Keratinocyte (primary cell): ENCODE results near the gene HES7. TPM values are rescaled to one million over a fixed set of nuclear protein-coding genes. Genes with fewer than 3 reads are reported as not detected.

ENCODE experiments used
- DNase-seq: peaks from one replicate; pipeline ENCODE4 v3.0.0-alpha.2; 2011; ENCODE audit warnings: low read depth, missing footprints, low spot score
- FAIRE-seq: peaks from 2 replicates; lab custom pipeline; 2011; peaks lifted over from hg19 to GRCh38; lab: Jason Lieb, UNC
- H2AFZ ChIP-seq: 2 replicates; pipeline ENCODE4 v1.6.0; 2012; ENCODE audit warnings: low read length, control low read depth, inconsistent platforms; ENCODE audit not compliant: control insufficient read depth
- H3K27ac ChIP-seq: 2 replicates; pipeline ENCODE4 v1.5.1; 2011; ENCODE audit warnings: low read length; ENCODE audit not compliant: control insufficient read depth, insufficient read depth
- H3K27me3 ChIP-seq: 3 replicates; pipeline ENCODE4 v1.6.0; 2011; ENCODE audit warnings: low read length; ENCODE audit not compliant: control insufficient read depth, insufficient read depth; ENCODE audit errors: extremely low read depth
- H3K36me3 ChIP-seq, 2 experiments: 2 replicates in 1 of 2; 3 replicates in 1 of 2; pipeline ENCODE4 v1.5.1; 2011; ENCODE audit warnings: low read length in 2 of 2, mild to moderate bottlenecking in 1 of 2; ENCODE audit not compliant: control insufficient read depth in 2 of 2, insufficient read depth in 2 of 2; ENCODE audit errors: extremely low read depth in 1 of 2
- H3K4me1 ChIP-seq: 3 replicates; pipeline ENCODE4 v1.5.1; 2011; ENCODE audit warnings: low read length; ENCODE audit not compliant: control insufficient read depth, insufficient read depth; ENCODE audit errors: extremely low read depth
- H3K4me2 ChIP-seq: 3 replicates; pipeline ENCODE4 v1.6.0; 2011; ENCODE audit warnings: low read depth, low read length; ENCODE audit not compliant: control insufficient read depth, insufficient read depth; ENCODE audit errors: extremely low read depth
- H3K4me3 ChIP-seq, 3 experiments: fragments of 200-600 bp in 1 of 3; sonication (generic) in 1 of 3; 2 replicates in 2 of 3; 3 replicates in 1 of 3; pipeline ENCODE4 v1.5.1; 2011 to 2016; ENCODE audit warnings: low read length in 3 of 3, mild to moderate bottlenecking in 3 of 3, control low read depth in 2 of 3, inconsistent platforms in 1 of 3, low read depth in 1 of 3, mixed read lengths in 1 of 3, mixed run types in 1 of 3, moderate library complexity in 1 of 3; ENCODE audit not compliant: control insufficient read depth in 2 of 3, insufficient read depth in 2 of 3; ENCODE audit errors: extremely low read depth in 1 of 3
- H3K79me2 ChIP-seq: 2 replicates; pipeline ENCODE4 v1.6.0; 2012; ENCODE audit warnings: low read length; ENCODE audit not compliant: control insufficient read depth, insufficient read depth
- H3K9ac ChIP-seq: 3 replicates; pipeline ENCODE4 v1.6.0; 2011; ENCODE audit warnings: low read length; ENCODE audit not compliant: control insufficient read depth, insufficient read depth; ENCODE audit errors: extremely low read depth
- H3K9me1 ChIP-seq: 3 replicates; pipeline ENCODE4 v1.6.0; 2011; ENCODE audit warnings: low read length; ENCODE audit not compliant: control insufficient read depth, insufficient read depth; ENCODE audit errors: extremely low read depth
- H3K9me3 ChIP-seq: 2 replicates; pipeline ENCODE4 v1.5.1; 2012; ENCODE audit warnings: low read depth, low read length; ENCODE audit not compliant: control insufficient read depth
- H4K20me1 ChIP-seq: 3 replicates; pipeline ENCODE4 v1.6.0; 2011; ENCODE audit warnings: low read length; ENCODE audit not compliant: control insufficient read depth, insufficient read depth; ENCODE audit errors: extremely low read depth
- EZH2 ChIP-seq: IDR thresholded peaks from one replicate; pipeline ENCODE4 v1.6.1; 2012; ENCODE audit warnings: inconsistent platforms, mild to moderate bottlenecking, low read length, moderate library complexity
- dilution Hi-C: fragments of 300-500 bp; cut with MboI; formaldehyde crosslinking; loops from one replicate; pipeline ENCODE4 v1.7.0; 2020; ENCODE audit warnings: low sequenced_read_pairs; ENCODE audit not compliant: extremely low pct_ligation_motif_present
- polyA plus RNA-seq, 5 experiments: library from polyadenylated mRNA; depleted of rRNA in 3 of 5; stranded (reverse) in 3 of 5; stranded (forward) in 1 of 5; unstranded in 1 of 5; fragments of >200 nt; gene quantifications; 1 replicate in 1 of 5; 2 replicates in 3 of 5; 3 replicates in 1 of 5; pipeline versions ENCODE4 v1.2.1 to v1.2.3, GENCODE V29; 2011 to 2012; ENCODE audit warnings: missing spikeins in 2 of 5, low read depth in 1 of 5, low replicate concordance in 1 of 5
- TF ChIP-seq, protein P1 (sequence below), 3 experiments: IDR thresholded peaks in 1 of 3; conservative IDR thresholded peaks in 1 of 3; optimal IDR thresholded peaks in 1 of 3; 2 replicates in 2 of 3; 3 replicates in 1 of 3; pipeline versions ENCODE3 to v1.5.1; 2011; ENCODE audit warnings: low read length in 3 of 3, mild to moderate bottlenecking in 3 of 3, moderate library complexity in 2 of 3, control low read depth in 1 of 3, inconsistent platforms in 1 of 3; ENCODE audit not compliant: insufficient read depth in 2 of 3; ENCODE audit errors: extremely low read depth in 1 of 3

HES7 gene
- polyA plus RNA-seq, 1 donor (not counting 4 experiments of a cell fraction or from before 2014, with no cell fraction given): 0.33 TPM

GRCh38 chr17:8133941-8134340 lies 10.0 kb upstream of the HES7 start:
- Histone ChIP-seq H2AFZ (no peak overlapping the region), H3K27ac (no peak overlapping the region), H3K79me2 (no peaks in the 10 kb centered on the region), H3K36me3 (no peaks in the 10 kb centered on the region), H3K9me1 (no peaks in the 10 kb centered on the region), H3K9ac (no peak overlapping the region), H3K4me1 (peaks cover 17% of the 10 kb centered on the region), H3K9me3 (no peaks in the 10 kb centered on the region), H4K20me1 (peaks cover under 1% of the 10 kb centered on the region), H3K27me3 (no peaks in the 10 kb centered on the region), H3K4me3 (no peak overlapping the region), H3K4me2 (peak overlapping the region; percentile 19)
- TF ChIP-seq EZH2: no peak
- TF ChIP-seq, protein P1, sequence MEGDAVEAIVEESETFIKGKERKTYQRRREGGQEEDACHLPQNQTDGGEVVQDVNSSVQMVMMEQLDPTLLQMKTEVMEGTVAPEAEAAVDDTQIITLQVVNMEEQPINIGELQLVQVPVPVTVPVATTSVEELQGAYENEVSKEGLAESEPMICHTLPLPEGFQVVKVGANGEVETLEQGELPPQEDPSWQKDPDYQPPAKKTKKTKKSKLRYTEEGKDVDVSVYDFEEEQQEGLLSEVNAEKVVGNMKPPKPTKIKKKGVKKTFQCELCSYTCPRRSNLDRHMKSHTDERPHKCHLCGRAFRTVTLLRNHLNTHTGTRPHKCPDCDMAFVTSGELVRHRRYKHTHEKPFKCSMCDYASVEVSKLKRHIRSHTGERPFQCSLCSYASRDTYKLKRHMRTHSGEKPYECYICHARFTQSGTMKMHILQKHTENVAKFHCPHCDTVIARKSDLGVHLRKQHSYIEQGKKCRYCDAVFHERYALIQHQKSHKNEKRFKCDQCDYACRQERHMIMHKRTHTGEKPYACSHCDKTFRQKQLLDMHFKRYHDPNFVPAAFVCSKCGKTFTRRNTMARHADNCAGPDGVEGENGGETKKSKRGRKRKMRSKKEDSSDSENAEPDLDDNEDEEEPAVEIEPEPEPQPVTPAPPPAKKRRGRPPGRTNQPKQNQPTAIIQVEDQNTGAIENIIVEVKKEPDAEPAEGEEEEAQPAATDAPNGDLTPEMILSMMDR (optimal IDR thresholded peaks at IDR 0.05 in 1 of 3, IDR thresholded peaks at IDR 0.05 in 1 of 3, conservative IDR thresholded peaks at IDR 0.05 in 1 of 3; ENCODE audit: extremely low read depth in 1 of 3, insufficient read depth in 2 of 3, low read length in 3 of 3): no peak
- FAIRE-seq (peak; percentile 20), DNase-seq (no peak)
- dilution Hi-C loops: no loop called here

DNA sequence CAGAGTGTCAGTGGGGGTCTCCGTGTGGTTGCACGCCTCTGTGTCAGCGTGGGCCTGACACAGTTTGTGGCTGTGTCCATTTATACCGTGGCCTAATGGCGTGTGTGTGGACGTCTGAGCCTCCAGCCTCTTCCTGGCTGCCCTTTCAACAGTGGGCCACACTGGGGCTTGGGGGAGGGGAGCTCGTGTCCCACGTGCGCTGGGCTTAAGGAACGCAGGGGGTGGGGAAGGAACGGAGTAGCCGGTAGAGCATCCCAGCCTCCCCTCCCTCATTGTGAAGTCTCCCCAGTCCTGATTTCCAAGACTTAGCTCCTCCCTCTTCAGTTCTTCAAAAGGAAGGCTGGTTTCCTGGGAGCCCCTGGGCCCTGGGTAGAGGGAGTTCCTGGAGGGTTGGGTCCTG lies 9.5 kb upstream of the HES7 start:
- FAIRE-seq (no peak), DNase-seq (no peak)
- Histone ChIP-seq H3K36me3 (no peaks in the 10 kb centered on the region), H4K20me1 (no peaks in the 10 kb centered on the region), H3K4me1 (peaks cover 15% of the 10 kb centered on the region), H3K4me3 (no peak overlapping the region), H3K9me1 (no peaks in the 10 kb centered on the region), H3K27ac (no peak overlapping the region), H3K9me3 (no peaks in the 10 kb centered on the region), H2AFZ (no peak overlapping the region), H3K27me3 (no peaks in the 10 kb centered on the region), H3K4me2 (no peak overlapping the region), H3K9ac (no peak overlapping the region), H3K79me2 (no peaks in the 10 kb centered on the region)
- dilution Hi-C loops: no loop called here
- TF ChIP-seq, protein P1 (optimal IDR thresholded peaks at IDR 0.05 in 1 of 3, IDR thresholded peaks at IDR 0.05 in 1 of 3, conservative IDR thresholded peaks at IDR 0.05 in 1 of 3; ENCODE audit: extremely low read depth in 1 of 3, insufficient read depth in 2 of 3, low read length in 3 of 3): no peak
- no peak for TF ChIP-seq EZH2
